HCT116 (cell line): Measurements from ENCODE around the gene H19. TPM values are rescaled to one million over a fixed set of nuclear protein-coding genes. Genes with fewer than 3 reads are reported as not detected.

Experiments used
- ATAC-seq: fragments of 200-7000 bp; cut with Tn5 transposase; 2 replicates; pipeline ENCODE4 v1.9.1; 2020; ENCODE audit warnings: mild to moderate bottlenecking, moderate library complexity
- BruUV-seq: library from RNA; stranded (reverse); fragments of 400-500 nt; replicated peaks from 2 replicates; lab custom pipeline; 2021; lab: Mats Ljungman, UMichigan
- CTCF ChIA-PET: fragments of 300-600 bp; sonication (Branson Sonifier 250); formaldehyde crosslinking; loops from one replicate; lab custom pipeline; 2021; ENCODE audit warnings: antibody characterized with exemption; lab: Charles Lee
- POLR2A ChIA-PET: fragments of 300-600, 350-600 bp; sonication (Branson Sonifier 250); formaldehyde crosslinking; loops from one replicate; lab custom pipeline; 2021; ENCODE audit warnings: antibody characterized with exemption; lab: Charles Lee
- RAD21 ChIA-PET, 2 experiments: fragments of 300-600 bp; sonication (Branson Sonifier 250); formaldehyde crosslinking; loops; one replicate each; lab custom pipeline; 2023; ENCODE audit warnings: low total read pairs in 2 of 2; ENCODE audit not compliant: uncharacterized antibody in 2 of 2, unreplicated experiment in 2 of 2, low non-redundant PET in 1 of 2; lab: Charles Lee
- DNase-seq: peaks from one replicate; pipeline ENCODE4 v3.0.0-alpha.2; 2010; ENCODE audit warnings: low read depth, low spot score
- H2AFZ ChIP-seq: fragments of 200-600 bp; shearing (Covaris generic), sonication (generic); 2 replicates; pipeline ENCODE4 v1.6.1; 2017; ENCODE audit warnings: low read depth, mixed run types, mixed read lengths, antibody characterized with exemption, low read length; ENCODE audit not compliant: poor library complexity, severe bottlenecking
- H3K27ac ChIP-seq: 2 replicates; pipeline ENCODE4 v1.5.1; 2012; ENCODE audit warnings: low read depth, low read length
- H3K27me3 ChIP-seq: fragments of 200-600 bp; sonication (generic); 2 replicates; pipeline ENCODE4 v1.6.1; 2016; ENCODE audit warnings: mixed run types, low read length, mixed read lengths; ENCODE audit not compliant: insufficient read depth
- H3K36me3 ChIP-seq, 2 experiments: fragments of 200-500 bp in 1 of 2; fragments of 200-600 bp in 1 of 2; sonication (Bioruptor generic) in 1 of 2; sonication (generic) in 1 of 2; 2 replicates each; pipeline versions ENCODE4 v1.5.1 to v1.6.1; 2014 to 2016; ENCODE audit warnings: low read length in 2 of 2, inconsistent platforms in 1 of 2, mixed read lengths in 1 of 2, mixed run types in 1 of 2; ENCODE audit not compliant: insufficient read depth in 2 of 2, control insufficient read depth in 1 of 2
- H3K4me1 ChIP-seq, 2 experiments: fragments of 200-600 bp in 1 of 2; sonication (generic) in 1 of 2; 2 replicates each; pipeline versions ENCODE4 v1.5.1 to v1.6.1; 2012 to 2017; ENCODE audit warnings: low read length in 2 of 2, inconsistent platforms in 1 of 2, mild to moderate bottlenecking in 1 of 2, mixed read lengths in 1 of 2, mixed run types in 1 of 2, moderate library complexity in 1 of 2; ENCODE audit not compliant: insufficient read depth in 2 of 2, control insufficient read depth in 1 of 2
- H3K4me2 ChIP-seq: fragments of 200-600 bp; sonication (generic); 2 replicates; pipeline ENCODE4 v1.6.1; 2017; ENCODE audit warnings: mixed run types, low read length, mixed read lengths
- H3K4me3 ChIP-seq, 2 experiments: fragments of 200-600 bp in 1 of 2; sonication (generic) in 1 of 2; replicated peaks in 1 of 2; 2 replicates each; pipeline ENCODE4 v1.5.1; 2011 to 2016; ENCODE audit warnings: low read length in 2 of 2, control low read depth in 1 of 2, low read depth in 1 of 2, mild to moderate bottlenecking in 1 of 2, mixed read lengths in 1 of 2, mixed run types in 1 of 2
- H3K79me2 ChIP-seq: fragments of 200-600 bp; sonication (generic); 2 replicates; pipeline ENCODE4 v1.6.1; 2017; ENCODE audit warnings: mild to moderate bottlenecking, mixed run types, low read length, moderate library complexity, mixed read lengths; ENCODE audit not compliant: insufficient read depth
- H3K9ac ChIP-seq: fragments of 200-600 bp; sonication (generic); 2 replicates; pipeline ENCODE4 v1.6.1; 2016; ENCODE audit warnings: low read length, mixed read lengths
- H3K9me2 ChIP-seq: fragments of 200-600 bp; sonication (generic), shearing (Covaris generic); 2 replicates; pipeline ENCODE4 v1.6.1; 2017; ENCODE audit warnings: mixed run types, mild to moderate bottlenecking, moderate library complexity; ENCODE audit not compliant: insufficient read depth
- H3K9me3 ChIP-seq, 2 experiments: fragments of 200-500 bp in 1 of 2; fragments of 200-600 bp in 1 of 2; sonication (Bioruptor generic) in 1 of 2; sonication (generic) in 1 of 2; 2 replicates each; pipeline ENCODE4 v1.6.1; 2014 to 2017; ENCODE audit warnings: low read length in 2 of 2, mixed read lengths in 2 of 2, inconsistent platforms in 1 of 2, low read depth in 1 of 2, mild to moderate bottlenecking in 1 of 2, mixed run types in 1 of 2, moderate library complexity in 1 of 2; ENCODE audit not compliant: control insufficient read depth in 1 of 2, insufficient read depth in 1 of 2
- H4K20me1 ChIP-seq: fragments of 200-600 bp; sonication (generic), shearing (Covaris generic); 2 replicates; pipeline ENCODE4 v1.6.1; 2017; ENCODE audit warnings: mixed run types, mild to moderate bottlenecking, moderate library complexity; ENCODE audit not compliant: insufficient read depth
- CBX3 ChIP-seq: IDR thresholded peaks from 2 replicates; pipeline ENCODE4 v1.6.1; 2012; ENCODE audit warnings: low read depth
- CEBPB ChIP-seq: IDR thresholded peaks from 2 replicates; pipeline ENCODE4 v1.6.1; 2012; ENCODE audit warnings: low read depth
- EGR1 ChIP-seq: IDR thresholded peaks from 2 replicates; pipeline ENCODE4 v1.6.1; 2012; ENCODE audit warnings: low read depth
- ELF1 ChIP-seq: IDR thresholded peaks from 2 replicates; pipeline ENCODE4 v1.6.1; 2012; ENCODE audit warnings: low read depth, borderline replicate concordance
- EZH2 ChIP-seq: fragments of 200-600 bp; sonication (generic); IDR thresholded peaks from 2 replicates; pipeline ENCODE4 v1.6.1; 2017; ENCODE audit warnings: antibody characterized with exemption, mixed run types
- JUND ChIP-seq: IDR thresholded peaks from 2 replicates; pipeline ENCODE4 v1.6.1; 2012
- POLR2AphosphoS5 ChIP-seq: IDR thresholded peaks from 2 replicates; pipeline ENCODE4 v1.6.1; 2011; ENCODE audit warnings: mild to moderate bottlenecking, low read depth, low read length, moderate library complexity
- SIN3A ChIP-seq: IDR thresholded peaks from 2 replicates; pipeline ENCODE4 v1.6.1; 2012; ENCODE audit warnings: low read depth
- SP1 ChIP-seq: IDR thresholded peaks from 2 replicates; pipeline ENCODE4 v1.6.1; 2012; ENCODE audit warnings: low read depth
- TCF7L2 ChIP-seq: IDR thresholded peaks from 2 replicates; pipeline ENCODE4 v1.7.0; 2011; ENCODE audit warnings: borderline replicate concordance, inconsistent platforms; ENCODE audit not compliant: insufficient read depth, insufficient read length; ENCODE audit errors: extremely low read depth
- YY1 ChIP-seq: IDR thresholded peaks from 2 replicates; pipeline ENCODE4 v1.6.1; 2011; ENCODE audit warnings: low read length, low read depth, moderate library complexity, mild to moderate bottlenecking; ENCODE audit not compliant: insufficient replicate concordance; ENCODE audit errors: extremely low read depth
- ZFX ChIP-seq: fragments of 450-650 bp; IDR thresholded peaks from 2 replicates; pipeline ENCODE4 v1.6.1; 2017
- intact Hi-C: fragments of 100-400 bp; cut with micrococcal nuclease; formaldehyde crosslinking; loops from 2 replicates; pipeline ENCODE4 v1.10.0; 2022
- total RNA-seq: library from RNA; stranded (reverse); gene quantifications from one replicate; pipeline ENCODE4 v1.2.1, GENCODE V29; 2021; ENCODE audit not compliant: unreplicated experiment
- TF ChIP-seq, protein P1 (sequence below): IDR thresholded peaks from 2 replicates; pipeline ENCODE4 v1.6.1; 2011; ENCODE audit warnings: mild to moderate bottlenecking, low read length, moderate library complexity; ENCODE audit not compliant: insufficient replicate concordance; ENCODE audit errors: extremely low read depth
- TF ChIP-seq, protein P2 (sequence below), 3 experiments: fragments of 200-600 bp in 1 of 3; sonication (generic) in 1 of 3; IDR thresholded peaks in 2 of 3; conservative IDR thresholded peaks in 1 of 3; 2 replicates each; pipeline ENCODE4 v1.5.1; 2012 to 2017; ENCODE audit warnings: low read depth in 2 of 3, low read length in 2 of 3, antibody characterized with exemption in 1 of 3, borderline replicate concordance in 1 of 3, control low read depth in 1 of 3, mild to moderate bottlenecking in 1 of 3, mixed read lengths in 1 of 3, mixed run types in 1 of 3, moderate library complexity in 1 of 3; ENCODE audit not compliant: insufficient read depth in 1 of 3
- TF ChIP-seq, protein P3 (sequence below): IDR thresholded peaks from 2 replicates; pipeline ENCODE4 v1.6.1; 2012
- TF ChIP-seq, protein P4 (sequence below): IDR thresholded peaks from 2 replicates; pipeline ENCODE4 v1.6.1; 2012

The H19 gene
- total RNA-seq, 1 experiment from 2014 or later, result 10.5 TPM

DNA sequence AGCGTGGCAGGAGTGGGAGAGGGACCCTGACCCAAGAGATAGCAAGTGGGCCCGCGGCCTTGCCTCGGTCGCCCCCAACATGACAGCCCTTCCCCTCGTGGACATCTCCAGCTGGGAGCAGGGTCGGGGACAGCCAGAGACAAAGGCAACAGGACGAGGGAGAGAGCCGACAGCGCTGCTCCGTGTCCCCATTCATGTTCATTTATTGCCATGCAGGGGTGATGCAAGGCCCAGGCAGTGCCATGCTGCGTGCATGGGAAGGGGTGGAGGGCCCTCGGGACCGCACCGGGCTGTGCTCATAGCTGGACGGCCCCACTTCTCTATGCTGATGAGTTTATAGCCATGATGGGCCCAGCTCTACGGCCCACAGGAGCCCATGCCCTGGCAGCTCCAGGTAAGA, 37.9 kb downstream of the H19 start:
- intact Hi-C loops, result no loop called here
- CTCF ChIA-PET, result interaction anchor here (1.2 kb wide), 1 partner anchor 11 kb away, joined by 3 read pairs; no protein-coding TSS in a partner anchor
- no peak overlapping the region for H3K9ac ChIP-seq
- DNase-seq, result no peak
- no TSS peak for BruUV-seq
- H3K4me3 ChIP-seq, result no peak overlapping the region
- no peaks in the 10 kb centered on the region for H3K79me2 ChIP-seq
- H3K9me2 ChIP-seq, result no peaks in the 10 kb centered on the region
- no peak overlapping the region for H3K4me2 ChIP-seq
- no peak overlapping the region for H2AFZ ChIP-seq
- H3K36me3 ChIP-seq, result no peaks in the 10 kb centered on the region
- no peaks in the 10 kb centered on the region for H3K27me3 ChIP-seq
- H3K4me1 ChIP-seq, result no peaks in the 10 kb centered on the region
- RAD21 ChIA-PET, result no interaction called here
- POLR2A ChIA-PET, result no interaction called here
- no peaks in the 10 kb centered on the region for H4K20me1 ChIP-seq
- H3K27ac ChIP-seq, result no peak overlapping the region
- TF ChIP-seq, protein P1, sequence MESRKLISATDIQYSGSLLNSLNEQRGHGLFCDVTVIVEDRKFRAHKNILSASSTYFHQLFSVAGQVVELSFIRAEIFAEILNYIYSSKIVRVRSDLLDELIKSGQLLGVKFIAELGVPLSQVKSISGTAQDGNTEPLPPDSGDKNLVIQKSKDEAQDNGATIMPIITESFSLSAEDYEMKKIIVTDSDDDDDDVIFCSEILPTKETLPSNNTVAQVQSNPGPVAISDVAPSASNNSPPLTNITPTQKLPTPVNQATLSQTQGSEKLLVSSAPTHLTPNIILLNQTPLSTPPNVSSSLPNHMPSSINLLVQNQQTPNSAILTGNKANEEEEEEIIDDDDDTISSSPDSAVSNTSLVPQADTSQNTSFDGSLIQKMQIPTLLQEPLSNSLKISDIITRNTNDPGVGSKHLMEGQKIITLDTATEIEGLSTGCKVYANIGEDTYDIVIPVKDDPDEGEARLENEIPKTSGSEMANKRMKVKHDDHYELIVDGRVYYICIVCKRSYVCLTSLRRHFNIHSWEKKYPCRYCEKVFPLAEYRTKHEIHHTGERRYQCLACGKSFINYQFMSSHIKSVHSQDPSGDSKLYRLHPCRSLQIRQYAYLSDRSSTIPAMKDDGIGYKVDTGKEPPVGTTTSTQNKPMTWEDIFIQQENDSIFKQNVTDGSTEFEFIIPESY, result no peak
- TF ChIP-seq EGR1 (no peak), TCF7L2 (no peak), CBX3 (no peak), SIN3A (no peak), YY1 (no peak), JUND (no peak), ZFX (no peak), POLR2AphosphoS5 (no peak), SP1 (no peak), CEBPB (no peak), ELF1 (no peak), EZH2 (no peak)
- TF ChIP-seq, protein P2, sequence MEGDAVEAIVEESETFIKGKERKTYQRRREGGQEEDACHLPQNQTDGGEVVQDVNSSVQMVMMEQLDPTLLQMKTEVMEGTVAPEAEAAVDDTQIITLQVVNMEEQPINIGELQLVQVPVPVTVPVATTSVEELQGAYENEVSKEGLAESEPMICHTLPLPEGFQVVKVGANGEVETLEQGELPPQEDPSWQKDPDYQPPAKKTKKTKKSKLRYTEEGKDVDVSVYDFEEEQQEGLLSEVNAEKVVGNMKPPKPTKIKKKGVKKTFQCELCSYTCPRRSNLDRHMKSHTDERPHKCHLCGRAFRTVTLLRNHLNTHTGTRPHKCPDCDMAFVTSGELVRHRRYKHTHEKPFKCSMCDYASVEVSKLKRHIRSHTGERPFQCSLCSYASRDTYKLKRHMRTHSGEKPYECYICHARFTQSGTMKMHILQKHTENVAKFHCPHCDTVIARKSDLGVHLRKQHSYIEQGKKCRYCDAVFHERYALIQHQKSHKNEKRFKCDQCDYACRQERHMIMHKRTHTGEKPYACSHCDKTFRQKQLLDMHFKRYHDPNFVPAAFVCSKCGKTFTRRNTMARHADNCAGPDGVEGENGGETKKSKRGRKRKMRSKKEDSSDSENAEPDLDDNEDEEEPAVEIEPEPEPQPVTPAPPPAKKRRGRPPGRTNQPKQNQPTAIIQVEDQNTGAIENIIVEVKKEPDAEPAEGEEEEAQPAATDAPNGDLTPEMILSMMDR (IDR thresholded peaks at IDR 0.05 in 2 of 3, conservative IDR thresholded peaks at IDR 0.05 in 1 of 3; ENCODE audit: borderline replicate concordance in 1 of 3, insufficient read depth in 1 of 3, low read depth in 2 of 3, low read length in 2 of 3), result no peak
- TF ChIP-seq, protein P3, sequence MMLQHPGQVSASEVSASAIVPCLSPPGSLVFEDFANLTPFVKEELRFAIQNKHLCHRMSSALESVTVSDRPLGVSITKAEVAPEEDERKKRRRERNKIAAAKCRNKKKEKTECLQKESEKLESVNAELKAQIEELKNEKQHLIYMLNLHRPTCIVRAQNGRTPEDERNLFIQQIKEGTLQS, result no peak
- TF ChIP-seq, protein P4, sequence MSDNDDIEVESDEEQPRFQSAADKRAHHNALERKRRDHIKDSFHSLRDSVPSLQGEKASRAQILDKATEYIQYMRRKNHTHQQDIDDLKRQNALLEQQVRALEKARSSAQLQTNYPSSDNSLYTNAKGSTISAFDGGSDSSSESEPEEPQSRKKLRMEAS, result no peak
- TF ChIP-seq, all 23 proteins: peak for 0
- no peak for ATAC-seq
- H3K9me3 ChIP-seq, result no peaks in the 10 kb centered on the region
